PC-9 (cell line): ENCODE data around the gene UXS1. TPM values are rescaled to one million over a fixed set of nuclear protein-coding genes. Genes with fewer than 3 reads are reported as not detected.

Source experiments
- BruUV-seq: library from RNA; stranded (reverse); fragments of 400-500 nt; replicated peaks from 2 replicates; lab custom pipeline; 2021; lab: Mats Ljungman, UMichigan
- CTCF ChIA-PET: fragments of 300-600 bp; sonication (Branson Sonifier 250); formaldehyde crosslinking; loops from one replicate; lab custom pipeline; 2022; ENCODE audit warnings: antibody characterized with exemption; lab: Charles Lee
- POLR2A ChIA-PET: fragments of 300-600 bp; sonication (Branson Sonifier 250); formaldehyde crosslinking; loops from one replicate; lab custom pipeline; 2022; ENCODE audit warnings: antibody characterized with exemption; ENCODE audit not compliant: unreplicated experiment; lab: Charles Lee
- DNase-seq, 2 experiments: peaks; one replicate each; pipeline versions ENCODE4 v3.0.0 to v3.0.0-alpha.2; 2015 to 2022; ENCODE audit warnings: mixed read lengths in 1 of 2
- H2AFZ ChIP-seq: fragments of 200-600 bp; sonication (generic); 2 replicates; pipeline ENCODE4 v1.8.1; 2017; ENCODE audit warnings: antibody characterized with exemption
- H3F3A ChIP-seq: fragments of 200-600 bp; sonication (generic); 2 replicates; pipeline ENCODE4 v1.8.1; 2017; ENCODE audit warnings: antibody characterized with exemption, mild to moderate bottlenecking, low read depth; ENCODE audit not compliant: insufficient read depth
- H3K27ac ChIP-seq: fragments of 200-600 bp; sonication (generic); 2 replicates; pipeline ENCODE4 v1.6.1; 2016; ENCODE audit warnings: mixed run types
- H3K27me3 ChIP-seq: fragments of 200-600 bp; sonication (generic); 2 replicates; pipeline ENCODE4 v1.6.1; 2016; ENCODE audit warnings: low read depth, mixed run types; ENCODE audit not compliant: insufficient read depth
- H3K36me3 ChIP-seq: fragments of 200-600 bp; sonication (generic); 2 replicates; pipeline ENCODE4 v1.6.1; 2016; ENCODE audit warnings: low read depth, mixed run types
- H3K4me1 ChIP-seq: fragments of 200-600 bp; sonication (generic); replicated peaks from 2 replicates; pipeline ENCODE4 v1.6.1; 2016; ENCODE audit warnings: mixed run types; ENCODE audit not compliant: insufficient read depth
- H3K4me2 ChIP-seq: fragments of 200-600 bp; sonication (generic); 2 replicates; pipeline ENCODE4 v1.6.1; 2017; ENCODE audit warnings: mixed run types
- H3K4me3 ChIP-seq: fragments of 200-600 bp; sonication (generic); 2 replicates; pipeline ENCODE4 v1.6.1; 2016; ENCODE audit warnings: mixed run types
- H3K79me2 ChIP-seq: fragments of 200-600 bp; sonication (generic); 2 replicates; pipeline ENCODE4 v1.6.1; 2017; ENCODE audit warnings: low read depth, mixed run types
- H3K9me2 ChIP-seq: fragments of 200-600 bp; sonication (generic); 2 replicates; pipeline ENCODE4 v1.8.1; 2017; ENCODE audit warnings: mild to moderate bottlenecking; ENCODE audit not compliant: insufficient read depth
- H3K9me3 ChIP-seq: fragments of 200-600 bp; sonication (generic); 2 replicates; pipeline ENCODE4 v1.8.1; 2016; ENCODE audit warnings: low read depth; ENCODE audit not compliant: insufficient read depth
- H4K20me1 ChIP-seq: fragments of 200-600 bp; sonication (generic); 2 replicates; pipeline ENCODE4 v1.8.1; 2017; ENCODE audit not compliant: insufficient read depth
- CTCF ChIP-seq: fragments of 200-600 bp; sonication (generic); conservative IDR thresholded peaks from 2 replicates; pipeline ENCODE4 v1.6.1; 2017; ENCODE audit warnings: mixed run types, antibody characterized with exemption, mild to moderate bottlenecking, moderate library complexity
- EZH2 ChIP-seq: fragments of 200-600 bp; sonication (generic); IDR thresholded peaks from 2 replicates; pipeline ENCODE4 v1.8.0; 2017; ENCODE audit warnings: antibody characterized with exemption, low read depth
- intact Hi-C: fragments of 100-400 bp; cut with micrococcal nuclease; formaldehyde crosslinking; loops from one replicate; pipeline ENCODE4 v1.10.0; 2022; ENCODE audit not compliant: unreplicated experiment
- total RNA-seq: library from RNA; stranded (reverse); gene quantifications from 2 replicates; pipeline ENCODE4 v1.2.3, GENCODE V29; 2021

The UXS1 gene
- total RNA-seq, 1 experiment from 2014 or later: 65.6 TPM

- Histone ChIP-seq H2AFZ (no peak overlapping the region), H3K9me2 (no peaks in the 10 kb centered on the region), H3K36me3 (no peaks in the 10 kb centered on the region), H3K79me2 (peaks cover 60% of the 10 kb centered on the region), H3F3A (no peaks in the 10 kb centered on the region), H4K20me1 (peaks cover 6% of the 10 kb centered on the region; the same call in 1 of the 2 replicates), H3K4me3 (no peak overlapping the region), H3K4me2 (no peak overlapping the region), H3K27ac (no peak overlapping the region), H3K4me1 (no peaks in the 10 kb centered on the region), H3K27me3 (no peaks in the 10 kb centered on the region), H3K9me3 (no peaks in the 10 kb centered on the region)
- BruUV-seq: no TSS peak
- no peak for DNase-seq
- TF ChIP-seq EZH2 (no peak), CTCF (no peak)
- ChIA-PET POLR2A (interaction anchor here (0.5 kb wide), 1 partner anchor 10 kb away, joined by 4 read pairs; no protein-coding TSS in a partner anchor), CTCF (no interaction called here)
- intact Hi-C loops: no loop called here
Measured at GRCh38 chr2:106183101-106183696, 10.9 kb downstream of the UXS1 start.

- no peak for DNase-seq
- Histone ChIP-seq H3K4me1 (no peaks in the 10 kb centered on the region), H4K20me1 (peaks cover 10% of the 10 kb centered on the region), H3F3A (no peaks in the 10 kb centered on the region), H2AFZ (no peak overlapping the region), H3K27me3 (no peaks in the 10 kb centered on the region), H3K36me3 (no peaks in the 10 kb centered on the region), H3K79me2 (peaks cover 52% of the 10 kb centered on the region), H3K4me2 (no peak overlapping the region), H3K4me3 (no peak overlapping the region), H3K9me3 (no peaks in the 10 kb centered on the region), H3K27ac (no peak overlapping the region), H3K9me2 (no peaks in the 10 kb centered on the region)
- ChIA-PET POLR2A (no interaction called here), CTCF (no interaction called here)
- BruUV-seq: no TSS peak
- TF ChIP-seq EZH2: no peak
- no peak for TF ChIP-seq CTCF
- intact Hi-C loops: no loop called here
Measured at GRCh38 chr2:106181064-106181463, 13.0 kb downstream of the UXS1 start.

GRCh38 chr2:106180602-106181001, 13.5 kb downstream of the UXS1 start:
- Histone ChIP-seq H3K9me2 (no peaks in the 10 kb centered on the region), H3K9me3 (no peaks in the 10 kb centered on the region), H3K27ac (no peak overlapping the region), H2AFZ (no peak overlapping the region), H3K27me3 (no peaks in the 10 kb centered on the region), H3F3A (no peaks in the 10 kb centered on the region), H3K4me1 (no peaks in the 10 kb centered on the region), H3K79me2 (peaks cover 50% of the 10 kb centered on the region), H4K20me1 (peaks cover 10% of the 10 kb centered on the region), H3K4me2 (no peak overlapping the region), H3K36me3 (no peaks in the 10 kb centered on the region), H3K4me3 (no peak overlapping the region)
- BruUV-seq: no TSS peak
- CTCF ChIA-PET: no interaction called here
- POLR2A ChIA-PET: no interaction called here
- no peak for DNase-seq
- intact Hi-C loops: no loop called here
- no peak for TF ChIP-seq EZH2
- TF ChIP-seq CTCF: no peak
